ENCODE results near the gene DNAH2. TPM values are rescaled to one million over a fixed set of nuclear protein-coding genes. Genes with fewer than 3 reads are reported as not detected.

Gene DNAH2
- total and polyA plus RNA-seq, 2 of the 13 experiments (the other 11 are each of a cell fraction or from before 2014, with no cell fraction given), result not detected

DNA sequence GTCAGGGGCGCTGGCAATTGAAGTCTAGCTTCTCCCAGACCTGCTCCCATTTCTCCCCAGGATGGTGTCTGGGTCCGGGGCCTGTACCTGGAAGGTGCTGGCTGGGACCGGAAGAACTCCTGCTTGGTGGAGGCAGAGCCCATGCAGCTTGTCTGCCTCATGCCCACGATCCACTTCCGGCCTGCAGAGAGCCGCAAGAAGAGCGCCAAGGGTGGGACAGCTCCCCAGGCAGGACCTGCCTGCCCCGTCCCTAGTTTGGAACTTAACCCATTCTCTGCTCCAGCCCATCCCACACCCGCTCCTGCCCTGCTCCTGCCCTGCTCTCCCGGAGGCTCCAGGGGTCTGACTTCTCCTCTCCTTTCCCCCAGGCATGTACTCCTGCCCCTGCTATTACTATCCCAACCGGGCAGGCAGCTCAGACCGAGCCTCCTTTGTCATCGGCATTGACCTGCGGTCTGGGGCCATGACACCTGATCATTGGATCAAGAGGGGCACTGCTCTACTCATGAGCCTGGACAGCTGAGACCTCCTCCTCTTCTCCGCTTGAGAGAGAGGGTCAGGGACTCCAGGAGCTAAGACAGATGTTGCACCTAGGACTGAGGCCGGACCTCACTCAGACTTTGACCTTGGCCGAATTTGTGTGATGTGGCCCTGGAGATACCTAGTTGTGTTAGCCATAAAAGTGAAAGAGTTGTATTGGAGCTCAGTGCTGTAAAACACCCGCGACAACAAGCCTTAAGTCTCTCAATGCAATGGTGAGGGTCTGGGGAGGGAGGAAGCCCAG is 115.7 kb downstream of the DNAH2 start (continued):
- TF ChIP-seq, protein P1, sequence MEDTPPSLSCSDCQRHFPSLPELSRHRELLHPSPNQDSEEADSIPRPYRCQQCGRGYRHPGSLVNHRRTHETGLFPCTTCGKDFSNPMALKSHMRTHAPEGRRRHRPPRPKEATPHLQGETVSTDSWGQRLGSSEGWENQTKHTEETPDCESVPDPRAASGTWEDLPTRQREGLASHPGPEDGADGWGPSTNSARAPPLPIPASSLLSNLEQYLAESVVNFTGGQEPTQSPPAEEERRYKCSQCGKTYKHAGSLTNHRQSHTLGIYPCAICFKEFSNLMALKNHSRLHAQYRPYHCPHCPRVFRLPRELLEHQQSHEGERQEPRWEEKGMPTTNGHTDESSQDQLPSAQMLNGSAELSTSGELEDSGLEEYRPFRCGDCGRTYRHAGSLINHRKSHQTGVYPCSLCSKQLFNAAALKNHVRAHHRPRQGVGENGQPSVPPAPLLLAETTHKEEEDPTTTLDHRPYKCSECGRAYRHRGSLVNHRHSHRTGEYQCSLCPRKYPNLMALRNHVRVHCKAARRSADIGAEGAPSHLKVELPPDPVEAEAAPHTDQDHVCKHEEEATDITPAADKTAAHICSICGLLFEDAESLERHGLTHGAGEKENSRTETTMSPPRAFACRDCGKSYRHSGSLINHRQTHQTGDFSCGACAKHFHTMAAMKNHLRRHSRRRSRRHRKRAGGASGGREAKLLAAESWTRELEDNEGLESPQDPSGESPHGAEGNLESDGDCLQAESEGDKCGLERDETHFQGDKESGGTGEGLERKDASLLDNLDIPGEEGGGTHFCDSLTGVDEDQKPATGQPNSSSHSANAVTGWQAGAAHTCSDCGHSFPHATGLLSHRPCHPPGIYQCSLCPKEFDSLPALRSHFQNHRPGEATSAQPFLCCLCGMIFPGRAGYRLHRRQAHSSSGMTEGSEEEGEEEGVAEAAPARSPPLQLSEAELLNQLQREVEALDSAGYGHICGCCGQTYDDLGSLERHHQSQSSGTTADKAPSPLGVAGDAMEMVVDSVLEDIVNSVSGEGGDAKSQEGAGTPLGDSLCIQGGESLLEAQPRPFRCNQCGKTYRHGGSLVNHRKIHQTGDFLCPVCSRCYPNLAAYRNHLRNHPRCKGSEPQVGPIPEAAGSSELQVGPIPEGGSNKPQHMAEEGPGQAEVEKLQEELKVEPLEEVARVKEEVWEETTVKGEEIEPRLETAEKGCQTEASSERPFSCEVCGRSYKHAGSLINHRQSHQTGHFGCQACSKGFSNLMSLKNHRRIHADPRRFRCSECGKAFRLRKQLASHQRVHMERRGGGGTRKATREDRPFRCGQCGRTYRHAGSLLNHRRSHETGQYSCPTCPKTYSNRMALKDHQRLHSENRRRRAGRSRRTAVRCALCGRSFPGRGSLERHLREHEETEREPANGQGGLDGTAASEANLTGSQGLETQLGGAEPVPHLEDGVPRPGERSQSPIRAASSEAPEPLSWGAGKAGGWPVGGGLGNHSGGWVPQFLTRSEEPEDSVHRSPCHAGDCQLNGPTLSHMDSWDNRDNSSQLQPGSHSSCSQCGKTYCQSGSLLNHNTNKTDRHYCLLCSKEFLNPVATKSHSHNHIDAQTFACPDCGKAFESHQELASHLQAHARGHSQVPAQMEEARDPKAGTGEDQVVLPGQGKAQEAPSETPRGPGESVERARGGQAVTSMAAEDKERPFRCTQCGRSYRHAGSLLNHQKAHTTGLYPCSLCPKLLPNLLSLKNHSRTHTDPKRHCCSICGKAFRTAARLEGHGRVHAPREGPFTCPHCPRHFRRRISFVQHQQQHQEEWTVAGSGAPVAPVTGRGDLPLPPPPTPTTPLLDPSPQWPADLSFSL (CRISPR knock-in tag; IDR thresholded peaks at IDR 0.05), result 0 out of 2 replicates have a peak, but pooled peaks have one; percentile 51
- TF ChIP-seq PLRG1 (conservative IDR thresholded peaks at IDR 0.05) (no peak), NFATC3 (CRISPR knock-in tag; IDR thresholded peaks at IDR 0.05) (0 out of 2 replicates have a peak, but pooled peaks have one; percentile 12), ZNF546 (CRISPR knock-in tag; conservative IDR thresholded peaks at IDR 0.05) (0 out of 2 replicates have a peak, but pooled peaks have one; percentile 31), ZNF3 (CRISPR knock-in tag; IDR thresholded peaks at IDR 0.05) (no peak), PITX1 (CRISPR knock-in tag; IDR thresholded peaks at IDR 0.05) (0 out of 2 replicates have a peak, but pooled peaks have one; percentile 7), PHB2 (IDR thresholded peaks at IDR 0.05; ENCODE audit: partially characterized antibody) (no peak), KLF6 (CRISPR knock-in tag; IDR thresholded peaks at IDR 0.05) (no peak), ZBTB38 (CRISPR knock-in tag; IDR thresholded peaks at IDR 0.05) (0 out of 2 replicates have a peak, but pooled peaks have one; percentile 12), ZNF451 (CRISPR knock-in tag; IDR thresholded peaks at IDR 0.05) (no peak), ZNF772 (CRISPR knock-in tag; IDR thresholded peaks at IDR 0.05) (no peak; the same call in 1 of the 2 replicates), TGIF2 (CRISPR knock-in tag; IDR thresholded peaks at IDR 0.05) (peak; percentile 24; the same call in 1 of the 2 replicates)
- TF ChIP-seq, protein P2, sequence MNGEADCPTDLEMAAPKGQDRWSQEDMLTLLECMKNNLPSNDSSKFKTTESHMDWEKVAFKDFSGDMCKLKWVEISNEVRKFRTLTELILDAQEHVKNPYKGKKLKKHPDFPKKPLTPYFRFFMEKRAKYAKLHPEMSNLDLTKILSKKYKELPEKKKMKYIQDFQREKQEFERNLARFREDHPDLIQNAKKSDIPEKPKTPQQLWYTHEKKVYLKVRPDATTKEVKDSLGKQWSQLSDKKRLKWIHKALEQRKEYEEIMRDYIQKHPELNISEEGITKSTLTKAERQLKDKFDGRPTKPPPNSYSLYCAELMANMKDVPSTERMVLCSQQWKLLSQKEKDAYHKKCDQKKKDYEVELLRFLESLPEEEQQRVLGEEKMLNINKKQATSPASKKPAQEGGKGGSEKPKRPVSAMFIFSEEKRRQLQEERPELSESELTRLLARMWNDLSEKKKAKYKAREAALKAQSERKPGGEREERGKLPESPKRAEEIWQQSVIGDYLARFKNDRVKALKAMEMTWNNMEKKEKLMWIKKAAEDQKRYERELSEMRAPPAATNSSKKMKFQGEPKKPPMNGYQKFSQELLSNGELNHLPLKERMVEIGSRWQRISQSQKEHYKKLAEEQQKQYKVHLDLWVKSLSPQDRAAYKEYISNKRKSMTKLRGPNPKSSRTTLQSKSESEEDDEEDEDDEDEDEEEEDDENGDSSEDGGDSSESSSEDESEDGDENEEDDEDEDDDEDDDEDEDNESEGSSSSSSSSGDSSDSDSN (CRISPR knock-in tag; IDR thresholded peaks at IDR 0.05), result 0 out of 2 replicates have a peak, but pooled peaks have one; percentile 1
- TF ChIP-seq, protein P3, sequence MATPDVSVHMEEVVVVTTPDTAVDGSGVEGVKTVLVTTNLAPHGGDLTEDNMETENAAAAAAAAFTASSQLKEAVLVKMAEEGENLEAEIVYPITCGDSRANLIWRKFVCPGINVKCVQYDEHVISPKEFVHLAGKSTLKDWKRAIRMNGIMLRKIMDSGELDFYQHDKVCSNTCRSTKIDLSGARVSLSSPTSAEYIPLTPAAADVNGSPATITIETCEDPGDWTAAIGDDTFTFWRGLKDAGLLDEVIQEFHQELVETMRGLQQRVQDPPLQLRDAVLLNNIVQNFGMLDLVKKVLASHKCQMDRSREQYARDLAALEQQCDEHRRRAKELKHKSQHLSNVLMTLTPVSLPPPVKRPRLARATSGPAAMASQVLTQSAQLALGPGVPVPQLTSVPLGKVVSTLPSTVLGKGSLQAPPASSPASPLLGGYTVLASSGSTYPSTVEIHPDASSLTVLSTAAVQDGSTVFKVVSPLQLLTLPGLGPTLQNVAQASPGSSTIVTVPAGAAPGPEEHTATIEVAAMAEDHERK (CRISPR knock-in tag; IDR thresholded peaks at IDR 0.05; ENCODE audit: low read depth), result no peak
- TF ChIP-seq, protein P4, sequence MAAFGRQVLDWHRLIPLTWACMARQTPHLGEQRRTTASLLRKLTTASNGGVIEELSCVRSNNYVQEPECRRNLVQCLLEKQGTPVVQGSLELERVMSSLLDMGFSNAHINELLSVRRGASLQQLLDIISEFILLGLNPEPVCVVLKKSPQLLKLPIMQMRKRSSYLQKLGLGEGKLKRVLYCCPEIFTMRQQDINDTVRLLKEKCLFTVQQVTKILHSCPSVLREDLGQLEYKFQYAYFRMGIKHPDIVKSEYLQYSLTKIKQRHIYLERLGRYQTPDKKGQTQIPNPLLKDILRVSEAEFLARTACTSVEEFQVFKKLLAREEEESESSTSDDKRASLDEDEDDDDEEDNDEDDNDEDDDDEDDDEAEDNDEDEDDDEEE (CRISPR knock-in tag; IDR thresholded peaks at IDR 0.05), result 0 out of 2 replicates have a peak, but pooled peaks have one; percentile 31
- TF ChIP-seq, protein P5, sequence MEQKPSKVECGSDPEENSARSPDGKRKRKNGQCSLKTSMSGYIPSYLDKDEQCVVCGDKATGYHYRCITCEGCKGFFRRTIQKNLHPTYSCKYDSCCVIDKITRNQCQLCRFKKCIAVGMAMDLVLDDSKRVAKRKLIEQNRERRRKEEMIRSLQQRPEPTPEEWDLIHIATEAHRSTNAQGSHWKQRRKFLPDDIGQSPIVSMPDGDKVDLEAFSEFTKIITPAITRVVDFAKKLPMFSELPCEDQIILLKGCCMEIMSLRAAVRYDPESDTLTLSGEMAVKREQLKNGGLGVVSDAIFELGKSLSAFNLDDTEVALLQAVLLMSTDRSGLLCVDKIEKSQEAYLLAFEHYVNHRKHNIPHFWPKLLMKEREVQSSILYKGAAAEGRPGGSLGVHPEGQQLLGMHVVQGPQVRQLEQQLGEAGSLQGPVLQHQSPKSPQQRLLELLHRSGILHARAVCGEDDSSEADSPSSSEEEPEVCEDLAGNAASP (CRISPR knock-in tag; IDR thresholded peaks at IDR 0.05; ENCODE audit: borderline replicate concordance), result peak; percentile 16; the same call in 1 of the 2 replicates
